Fibroblast of skin of abdomen (primary cell): ENCODE measurements around the gene PUM1.
A peak's percentile ranks its signal among the peaks of the same experiment; 100 is the strongest.

Source experiments
- DNase-seq: peaks from one replicate; pipeline ENCODE4 v3.0.0-alpha.2; 2013

PUM1 gene

DNA sequence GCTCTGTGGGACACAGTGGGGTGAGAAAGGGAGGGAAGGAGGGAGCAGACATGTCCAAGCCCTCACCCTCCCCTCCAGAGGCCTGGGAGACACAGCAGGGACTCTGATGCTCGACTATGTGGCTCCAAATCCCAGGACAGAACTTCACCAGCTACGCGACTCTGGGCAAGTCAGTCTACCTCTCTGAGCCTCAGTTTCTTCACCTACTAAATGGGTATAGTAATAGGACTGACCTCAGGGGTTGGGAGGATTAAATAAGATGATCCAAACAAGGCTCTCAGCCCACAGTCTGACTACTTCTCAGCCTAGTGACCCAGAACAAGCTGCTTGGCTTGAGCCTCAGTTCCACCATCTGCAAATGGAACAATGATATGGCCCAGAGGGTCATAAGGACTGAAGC, 176.5 kb downstream of the PUM1 start:
- no peak for DNase-seq

DNA sequence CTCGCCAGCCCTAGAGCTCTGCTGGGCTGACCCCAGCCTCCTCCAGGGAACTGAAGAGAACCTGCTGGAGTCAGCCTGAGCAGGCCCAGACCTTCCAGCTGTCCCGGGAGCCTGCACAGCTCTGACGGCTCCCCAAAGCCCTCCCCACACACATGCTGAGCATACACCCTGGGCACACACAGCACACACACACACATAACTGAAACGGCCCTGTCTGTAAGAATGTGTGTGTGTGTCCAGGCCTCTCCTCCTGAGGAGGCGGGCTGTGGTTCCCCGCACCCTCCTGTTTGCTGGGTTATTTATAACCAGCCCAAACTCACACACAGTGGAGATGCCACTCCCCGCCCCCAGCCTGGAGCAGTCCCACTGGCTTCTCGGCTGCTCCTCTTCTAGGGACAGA, 177.1 kb downstream of the PUM1 start:
- peak; percentile 98 for DNase-seq

DNA sequence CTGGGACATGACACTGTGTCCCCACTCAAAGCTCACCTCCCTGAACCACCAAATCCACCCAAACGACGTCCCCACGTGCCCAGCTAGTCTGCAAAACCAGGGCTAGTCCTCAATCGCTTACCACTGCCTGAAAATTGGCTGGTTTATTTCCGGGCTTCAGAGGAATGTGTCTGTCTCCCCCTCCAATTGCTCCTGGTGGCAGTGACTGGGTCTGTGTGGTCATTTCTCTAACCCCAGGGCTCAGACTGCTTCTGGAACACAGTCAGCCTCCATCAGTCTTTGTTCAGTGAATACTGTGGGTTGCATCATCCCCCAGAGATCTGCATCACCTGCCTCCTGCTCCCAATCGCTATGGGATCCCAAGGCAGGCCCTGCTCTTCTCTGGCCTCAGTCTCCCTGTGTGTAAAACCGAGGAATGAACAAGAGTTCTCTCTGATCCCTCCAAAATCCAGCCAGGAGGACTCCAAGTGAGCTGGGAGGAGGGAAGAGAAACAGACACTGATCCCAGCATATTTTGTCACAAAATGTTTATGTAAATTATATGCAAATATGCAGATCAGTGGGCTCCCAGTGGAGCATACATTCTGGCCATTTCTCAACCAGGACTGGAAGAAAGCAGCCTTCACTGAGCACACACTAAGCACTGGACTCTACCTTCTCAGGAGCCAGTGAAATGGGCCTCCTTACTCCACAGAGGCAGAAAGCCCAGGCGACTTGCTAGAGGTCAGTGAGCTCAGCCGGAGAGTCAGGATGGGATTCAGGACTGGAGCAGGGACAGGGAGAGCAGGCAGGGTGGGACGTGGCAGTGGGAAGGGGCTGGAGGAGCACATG, 177.8 kb downstream of the PUM1 start:
- peak; percentile 78 for DNase-seq

DNA sequence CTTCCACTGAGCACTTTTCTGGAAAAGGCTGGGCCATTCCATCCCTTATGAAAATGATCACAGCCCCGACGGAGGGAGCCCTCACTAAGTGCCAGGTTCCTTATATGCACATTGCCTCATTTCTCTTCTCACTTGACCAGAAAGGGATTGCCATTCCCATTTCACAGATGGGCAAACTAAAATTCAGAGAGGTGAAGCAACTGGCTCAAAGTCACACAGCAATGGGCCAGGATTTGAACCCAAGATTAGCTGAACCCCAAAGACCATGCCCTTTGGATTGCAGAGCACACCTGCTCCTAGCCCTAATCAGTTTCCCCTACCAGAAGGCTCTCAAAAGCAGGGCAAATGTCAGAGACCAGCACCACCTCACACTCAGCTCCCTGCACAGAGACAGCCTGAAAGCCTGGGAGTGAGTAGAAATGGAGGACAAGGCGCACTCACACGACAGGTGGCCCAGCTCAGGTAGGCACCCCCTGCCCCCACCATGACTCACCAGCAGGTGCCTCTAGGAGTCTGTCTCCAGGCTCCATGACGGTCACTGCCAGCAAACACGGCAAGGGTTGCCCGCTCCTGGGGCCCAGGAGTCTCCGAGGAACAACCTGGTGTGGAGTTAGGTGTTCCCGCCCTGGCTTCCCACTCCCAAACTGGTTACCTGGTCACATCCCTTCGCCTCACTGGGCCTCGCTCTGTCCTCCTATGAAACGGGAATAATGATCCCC, 178.6 kb downstream of the PUM1 start:
- DNase-seq = no peak

DNA sequence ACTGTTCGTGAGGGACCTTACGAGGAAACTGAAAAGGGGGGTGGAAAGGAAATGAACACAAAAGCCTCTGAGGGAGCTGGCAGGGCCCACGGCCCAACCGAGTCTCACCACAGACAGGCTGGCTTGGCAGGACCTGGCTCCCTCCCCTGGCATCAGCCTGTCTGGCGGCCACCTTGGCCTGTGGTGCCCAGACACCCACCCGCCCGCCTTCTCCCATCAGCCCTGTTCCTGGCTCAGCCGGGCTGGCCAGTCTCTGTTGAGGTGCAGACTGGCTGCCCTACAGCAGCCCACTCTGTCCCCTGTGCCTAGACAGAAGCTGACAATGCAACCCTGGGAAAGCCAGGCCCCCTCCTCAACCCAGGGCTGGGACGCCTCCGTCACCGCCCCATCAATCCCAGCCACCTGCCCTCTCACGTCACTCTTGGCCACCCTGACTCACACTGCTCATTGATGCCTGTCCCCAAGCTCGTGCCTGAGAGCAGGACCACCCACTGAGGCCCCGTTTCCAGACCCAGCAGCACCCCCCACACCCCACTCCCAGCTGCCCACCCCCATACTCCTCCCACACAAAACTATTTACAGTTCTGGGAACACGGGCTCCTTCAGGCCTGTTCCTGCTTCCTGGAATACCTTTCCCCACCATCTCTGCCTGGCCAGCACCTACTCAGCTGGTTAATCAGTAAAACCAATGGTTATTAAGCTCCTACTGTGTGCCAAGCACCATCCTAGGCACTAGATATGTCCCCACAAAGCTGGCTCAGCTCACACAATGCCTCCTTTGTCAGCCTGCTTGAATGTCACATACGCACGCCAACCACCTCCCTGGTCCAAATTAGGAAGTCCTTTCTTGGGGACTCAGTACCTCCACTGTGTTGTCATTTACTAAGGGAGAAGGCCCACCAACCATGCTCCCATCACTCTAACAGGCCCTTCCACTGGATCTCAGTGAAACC, 179.7 kb downstream of the PUM1 start:
- no peak for DNase-seq

DNA sequence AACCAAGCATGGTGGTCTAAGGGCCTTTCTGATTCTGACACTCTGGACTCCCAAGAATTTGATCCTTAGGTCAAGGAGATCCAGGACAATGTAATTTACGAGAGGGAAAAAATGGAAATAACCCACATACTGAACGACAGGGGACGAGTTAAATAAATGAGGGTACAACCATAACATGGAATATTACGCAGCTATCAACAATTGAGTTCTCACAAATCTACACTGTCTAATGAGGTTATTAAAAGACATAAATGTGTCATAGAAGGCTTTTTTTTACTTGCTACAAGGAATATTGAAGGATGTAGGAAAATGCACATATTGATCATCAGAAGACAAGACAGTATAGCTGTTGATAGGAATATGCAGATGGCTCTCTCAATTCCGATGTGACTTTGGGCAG, 180.8 kb downstream of the PUM1 start:
- no peak for DNase-seq

DNA sequence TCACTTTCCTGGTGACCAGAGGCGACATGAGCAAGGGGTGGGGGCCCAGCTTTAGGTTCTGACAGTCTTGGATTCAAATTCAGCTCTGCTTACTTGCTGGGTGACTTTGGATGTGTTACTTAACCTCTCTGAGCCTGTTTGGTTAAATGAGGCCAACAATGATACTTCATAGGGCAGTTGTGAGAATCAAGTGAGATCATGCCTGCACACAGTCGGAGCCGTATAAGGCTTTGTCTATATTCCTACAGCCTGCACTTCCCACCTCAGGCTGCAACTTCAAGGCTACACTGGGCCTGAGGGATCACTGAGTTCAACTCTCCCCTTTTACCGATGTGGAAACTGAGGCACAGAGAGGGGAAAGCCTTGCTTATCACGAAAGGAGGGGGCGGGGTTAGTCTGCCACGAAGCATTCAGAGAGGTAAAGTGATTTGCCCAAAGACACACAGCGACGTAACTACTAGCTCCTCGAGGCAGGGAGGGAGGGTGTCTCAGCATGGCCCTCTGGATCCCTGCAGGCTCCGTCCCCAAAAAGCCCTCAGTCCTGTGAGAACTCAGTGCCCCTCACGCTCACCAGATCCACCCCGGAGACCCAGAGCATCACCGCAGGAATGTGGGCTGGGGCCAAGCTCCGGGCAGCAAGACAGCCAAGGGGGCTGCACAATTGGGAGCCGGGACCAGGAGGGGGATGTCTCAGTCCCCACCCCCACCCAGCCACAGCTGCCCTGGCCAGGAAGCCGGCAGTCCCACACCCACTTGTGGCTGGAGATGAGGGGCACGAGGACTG, 181.9 kb downstream of the PUM1 start:
- DNase-seq = no peak

DNA sequence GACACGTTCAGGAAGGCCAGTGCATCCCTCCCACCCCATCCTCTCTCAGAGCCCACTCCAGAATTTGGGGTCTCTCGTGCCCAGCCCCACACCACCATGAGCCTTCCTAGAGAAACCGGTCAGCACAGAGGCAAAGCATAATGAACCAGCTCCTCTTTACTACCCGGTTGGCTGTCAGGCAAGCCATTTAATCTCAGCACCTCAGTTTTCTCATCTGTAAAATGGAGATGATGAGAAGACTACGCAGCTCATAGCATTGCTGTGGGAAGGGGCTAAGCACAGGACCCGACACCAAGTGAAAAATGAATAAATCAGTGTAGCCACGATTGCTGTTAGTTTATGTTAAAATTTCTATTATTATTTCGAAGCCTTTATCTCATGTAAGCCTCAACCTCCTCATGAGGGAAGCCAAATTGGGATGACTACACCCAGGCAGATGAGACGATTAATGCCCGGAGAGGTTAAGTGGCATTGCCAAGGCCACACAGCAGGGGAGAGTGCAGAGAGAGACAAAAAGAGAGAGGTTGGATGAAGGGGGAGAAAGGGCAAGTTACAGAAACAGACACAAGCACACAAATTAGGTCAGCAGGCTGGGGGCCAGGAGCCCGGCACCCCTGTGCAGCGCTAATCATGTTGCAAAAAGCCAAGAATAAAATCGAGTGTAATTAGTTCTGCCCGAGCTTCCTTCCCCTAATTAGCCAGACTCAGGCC, 182.7 kb downstream of the PUM1 start:
- no peak for DNase-seq
